Renal pelvis (tissue), 4 donors: Measurements from ENCODE around the gene NPC1L1. TPM values are rescaled to one million over a fixed set of nuclear protein-coding genes. Genes with fewer than 3 reads are reported as not detected.

Experiments
- DNase-seq: peaks from one replicate; pipeline ENCODE4 v3.0.0-alpha.2; 2013
- polyA plus RNA-seq, 3 donors: library from polyadenylated mRNA; unstranded; fragments of 120-200 nt; gene quantifications; one replicate each; pipeline ENCODE4 v1.2.1, GENCODE V29; 2013; ENCODE audit not compliant: insufficient read length in 3 of 3

The NPC1L1 gene
- polyA plus RNA-seq, 3 donors: 4.0 to 4.3 (median 4.2) TPM

DNA sequence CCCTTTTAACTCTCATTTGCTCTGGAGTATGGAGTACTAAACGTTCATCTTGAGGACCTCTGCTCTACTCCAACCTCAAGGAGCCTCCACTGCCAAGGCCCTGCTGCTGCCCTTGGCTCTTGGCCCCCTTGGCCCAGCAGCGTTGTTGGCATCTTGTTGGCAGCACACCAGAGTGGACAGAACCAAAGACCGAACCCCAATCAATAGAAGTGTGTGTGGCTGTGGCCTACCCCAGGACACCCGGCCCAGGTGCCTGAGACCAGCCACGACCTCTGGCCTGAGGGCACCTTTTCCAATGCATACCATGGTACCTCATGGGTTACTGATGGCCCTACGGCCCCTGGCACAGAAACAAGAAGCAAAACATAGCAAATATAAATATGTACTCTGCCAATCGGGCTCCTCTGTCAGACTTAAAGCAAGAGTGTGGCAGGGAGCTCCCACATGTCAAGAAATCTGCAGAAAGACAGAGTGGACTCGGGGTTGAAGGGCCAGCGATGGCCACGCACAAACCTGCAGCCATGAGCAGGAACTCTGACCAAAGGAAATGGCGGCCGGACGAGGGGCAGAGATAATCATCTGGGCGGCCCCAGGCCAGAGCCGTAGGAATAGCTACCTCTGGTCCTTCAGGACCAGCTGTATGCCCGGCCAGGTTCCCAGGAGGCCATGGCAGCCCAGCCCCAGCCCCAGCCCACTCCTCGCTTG lies 2.9 kb downstream of the NPC1L1 start:
- DNase-seq: no peak

- no peak for DNase-seq
These were observed 3.7 kb downstream of the NPC1L1 start for GRCh38 chr7:44537442-44537841.

- no peak for DNase-seq
These were observed 5.0 kb downstream of the NPC1L1 start for GRCh38 chr7:44536090-44536489.

DNA sequence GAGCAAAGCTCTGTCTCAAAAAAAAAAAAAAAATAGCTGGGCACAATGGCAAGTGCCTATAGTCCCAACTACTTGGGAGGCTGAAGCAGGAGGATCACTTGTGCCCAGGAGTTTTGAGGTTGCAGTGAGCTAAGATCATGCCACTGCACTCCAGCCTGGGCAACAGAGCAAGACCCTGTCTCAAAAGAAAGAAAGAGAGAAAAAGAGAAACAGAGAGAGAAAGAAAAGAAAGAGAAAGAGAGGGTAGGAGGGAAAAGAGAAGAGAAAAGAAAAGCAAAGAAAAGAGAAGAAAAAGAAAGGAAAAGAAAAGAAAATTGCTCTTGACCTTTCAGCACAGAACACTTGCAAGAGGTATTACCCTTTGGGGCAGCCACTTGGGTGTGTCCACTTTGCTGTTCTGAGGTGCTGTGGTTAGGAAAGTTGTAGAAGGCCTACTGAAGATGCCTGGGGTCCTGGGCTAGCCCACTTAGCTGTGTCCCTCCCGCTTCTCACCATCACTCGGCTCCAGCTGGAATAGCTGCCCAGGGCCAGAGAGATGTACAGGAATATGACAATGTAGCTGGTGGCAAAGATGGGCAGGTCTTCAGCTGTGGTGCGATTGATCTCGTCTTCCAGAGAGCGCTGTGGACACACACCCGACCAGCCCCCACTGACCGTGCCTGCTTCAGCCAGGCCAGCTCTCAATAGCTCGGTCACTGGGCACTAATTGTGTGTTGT lies 5.6 kb downstream of the NPC1L1 start:
- DNase-seq: no peak

GRCh38 chr7:44534501-44534900 lies 6.6 kb downstream of the NPC1L1 start:
- no peak for DNase-seq

DNA sequence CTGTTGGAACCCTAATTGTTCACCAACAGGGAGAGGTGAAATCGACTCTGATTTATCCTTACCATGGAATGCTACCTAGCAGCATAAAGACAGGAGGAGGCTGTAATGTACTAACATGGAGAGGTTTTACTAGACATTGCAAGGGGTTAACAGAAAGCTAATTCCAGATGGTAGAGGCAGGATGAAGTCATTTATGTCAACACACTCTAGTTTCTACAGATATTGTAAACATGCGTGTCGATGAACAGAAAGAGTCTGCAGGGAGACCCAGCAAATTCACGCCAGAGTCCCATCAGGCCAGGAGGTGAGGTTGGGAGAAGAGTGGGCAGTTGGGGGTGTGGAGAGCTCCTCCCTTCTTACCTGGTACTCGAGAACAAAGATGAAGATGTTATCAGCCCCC lies 7.0 kb downstream of the NPC1L1 start:
- DNase-seq: no peak

GRCh38 chr7:44533301-44534055 lies 7.7 kb downstream of the NPC1L1 start:
- no peak for DNase-seq

DNA sequence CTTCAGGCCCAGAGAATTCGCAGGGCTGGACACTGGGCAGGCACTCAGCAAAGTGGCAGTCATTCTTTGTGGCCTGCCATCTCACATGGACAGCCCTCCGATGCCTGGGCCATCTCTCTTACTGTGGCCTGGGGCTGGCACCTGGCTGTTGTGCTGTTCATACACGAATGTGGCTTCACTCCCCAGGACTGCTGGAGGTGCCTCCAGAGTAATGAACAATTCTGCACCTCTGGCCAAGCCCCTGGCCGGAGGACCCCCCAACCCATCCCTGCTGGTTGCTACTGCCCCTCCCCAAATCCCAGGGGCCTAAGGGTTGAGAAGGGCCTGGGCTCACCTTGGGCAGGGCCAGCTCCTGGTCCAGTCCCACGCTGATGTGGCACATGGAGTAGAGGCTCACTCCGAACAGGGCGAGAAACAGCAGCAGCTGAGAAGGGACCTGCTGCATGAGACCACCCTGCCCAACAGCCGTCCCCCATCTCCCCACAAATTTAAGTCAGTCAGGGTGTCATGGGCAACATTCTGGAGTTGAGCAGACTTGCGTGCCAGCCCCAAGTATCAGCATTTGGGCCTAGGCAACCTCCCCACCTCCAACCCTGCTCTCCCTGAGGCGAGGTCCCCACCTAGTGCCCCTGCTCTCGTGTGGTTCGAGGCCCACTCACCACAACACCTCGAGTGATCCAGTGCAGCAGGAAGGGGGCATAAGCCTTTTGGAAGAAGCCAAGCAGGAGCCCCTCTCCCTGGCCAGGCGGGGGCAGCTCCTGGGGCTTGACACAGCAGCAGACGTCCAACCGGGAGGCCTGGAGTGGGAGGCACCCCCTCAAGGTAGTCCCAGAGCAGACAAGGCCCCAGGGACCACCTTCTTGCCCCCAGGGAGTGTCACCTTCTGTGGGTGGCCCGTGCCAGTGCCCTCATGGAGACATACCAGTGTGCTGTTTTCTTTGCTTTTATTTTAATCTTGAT lies 9.4 kb downstream of the NPC1L1 start:
- DNase-seq: no peak

GRCh38 chr7:44530990-44531389 lies 10.1 kb downstream of the NPC1L1 start:
- no peak for DNase-seq

DNA sequence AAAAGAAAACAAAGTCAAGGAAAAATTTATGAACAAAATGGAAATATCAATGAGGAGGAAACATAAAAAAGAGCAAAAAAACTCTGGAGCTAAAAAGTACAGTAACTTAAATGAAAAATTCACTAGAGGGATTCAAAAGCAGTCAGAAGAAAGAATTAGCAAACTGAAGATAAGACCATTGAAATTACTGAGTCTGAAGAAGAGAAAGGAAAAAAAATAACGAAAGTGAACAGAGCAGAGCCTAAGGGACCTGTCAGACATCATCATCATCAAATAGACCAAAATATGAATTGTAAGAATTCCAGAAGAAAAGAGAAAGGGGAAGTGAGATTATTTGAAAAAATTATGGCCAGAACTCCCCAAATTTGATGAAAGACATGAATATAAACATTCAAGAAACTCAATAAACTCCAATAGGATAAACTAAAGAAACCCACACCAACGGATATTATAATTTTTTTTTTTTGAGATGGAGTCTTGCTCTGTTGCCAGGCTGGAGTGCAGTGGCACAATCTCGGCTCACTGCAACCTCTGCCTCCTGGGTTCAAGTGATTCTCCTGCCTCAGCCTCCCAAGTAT lies 16.2 kb downstream of the NPC1L1 start:
- DNase-seq: no peak

DNA sequence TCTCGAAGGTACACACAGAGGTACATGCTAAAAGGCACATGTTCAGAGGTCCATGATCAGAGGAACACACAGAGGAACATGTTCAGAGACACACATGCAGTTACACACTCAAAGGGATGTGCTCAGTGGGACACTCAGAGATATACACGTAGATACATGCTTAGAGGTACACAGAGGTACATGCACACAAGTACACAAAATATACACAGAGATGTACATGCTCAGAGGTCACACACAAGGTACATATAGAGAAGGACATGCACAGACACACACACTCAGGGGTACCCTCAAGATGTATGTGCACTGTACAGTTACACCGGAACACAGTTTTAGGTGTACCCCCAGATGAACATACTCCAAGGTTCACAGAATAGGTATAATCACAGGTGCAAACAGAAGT lies 18.8 kb downstream of the NPC1L1 start:
- no peak for DNase-seq

GRCh38 chr7:44521347-44522095 lies 19.6 kb downstream of the NPC1L1 start:
- no peak for DNase-seq

GRCh38 chr7:44520574-44520973 lies 20.6 kb downstream of the NPC1L1 start:
- DNase-seq: no peak

GRCh38 chr7:44519546-44519945 lies 21.6 kb downstream of the NPC1L1 start:
- no peak for DNase-seq

- no peak for DNase-seq
These were observed 22.4 kb downstream of the NPC1L1 start for GRCh38 chr7:44518761-44519160.

DNA sequence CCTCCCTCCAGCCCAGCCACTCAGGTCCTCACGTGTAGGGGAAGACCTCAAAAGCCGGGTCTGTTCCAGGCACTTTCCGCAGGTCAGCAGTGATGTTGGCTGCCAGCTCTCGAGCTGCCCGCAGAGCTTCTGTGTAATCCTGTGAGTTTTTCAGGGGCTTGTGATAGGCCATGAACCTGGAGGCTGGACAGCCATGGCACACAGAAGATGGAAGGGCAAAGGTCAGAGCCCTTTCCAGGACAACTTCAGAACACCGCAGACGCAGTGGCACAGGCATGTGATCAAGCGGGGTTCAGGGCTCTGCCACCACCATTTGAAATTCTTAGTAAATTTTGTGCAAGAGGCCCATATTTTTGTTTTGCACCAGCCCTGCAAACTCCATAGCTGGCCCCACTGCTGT lies 24.0 kb downstream of the NPC1L1 start:
- no peak for DNase-seq

DNA sequence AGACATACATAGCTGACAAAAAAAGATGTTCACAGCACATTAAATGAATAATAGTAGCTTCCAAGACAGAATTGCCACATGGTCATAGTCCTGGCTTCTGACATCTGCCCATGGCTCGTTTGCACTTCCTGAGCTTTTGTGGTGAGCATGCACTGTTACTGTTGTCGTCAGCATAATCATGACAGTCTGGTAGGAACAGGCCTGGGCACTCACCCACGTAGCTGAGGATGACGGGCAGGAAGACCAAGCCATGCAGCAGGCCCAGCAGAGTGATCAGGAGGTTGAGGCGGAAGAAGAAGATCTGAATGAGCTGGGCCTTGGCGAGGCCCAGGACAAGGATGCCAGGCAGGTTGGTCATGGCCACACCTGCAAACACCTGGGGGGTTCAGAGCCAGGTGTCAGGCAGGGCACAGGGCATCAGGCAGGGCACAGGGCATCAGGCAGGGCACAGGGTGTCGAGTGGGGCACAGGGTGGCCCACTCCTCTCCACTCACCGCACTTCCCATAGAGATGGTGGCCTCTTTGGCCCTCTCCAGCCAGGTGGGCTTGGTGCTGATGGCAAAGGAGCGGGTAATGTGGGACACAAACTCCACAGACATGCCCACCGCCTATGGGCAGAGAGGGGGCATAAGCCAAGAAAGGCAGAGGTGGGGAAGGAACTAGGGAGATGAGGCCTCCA lies 25.4 kb downstream of the NPC1L1 start:
- no peak for DNase-seq

DNA sequence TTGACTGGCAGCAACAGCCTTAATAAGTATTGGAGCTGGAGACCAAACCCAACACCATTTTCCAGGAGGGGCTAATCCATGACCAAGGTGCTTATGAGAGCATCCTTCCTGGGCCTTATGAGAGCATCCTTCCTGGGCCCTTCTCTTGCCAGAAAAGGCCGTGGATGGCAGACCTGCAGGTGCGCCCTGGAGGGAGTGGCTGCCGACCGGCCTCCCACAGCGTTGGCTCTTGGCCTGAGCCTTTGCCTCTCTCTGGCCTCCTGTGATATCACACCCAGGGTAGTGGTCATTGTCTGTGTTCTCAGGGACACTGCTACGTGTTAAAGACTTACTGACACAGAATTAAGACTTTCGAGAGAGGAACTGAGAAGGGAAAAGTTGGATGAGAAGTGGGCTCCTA lies 28.4 kb downstream of the NPC1L1 start:
- DNase-seq: no peak

GRCh38 chr7:44511863-44512468 lies 29.2 kb downstream of the NPC1L1 start:
- no peak for DNase-seq

GRCh38 chr7:44511236-44511635 lies 29.9 kb downstream of the NPC1L1 start:
- no peak for DNase-seq
